HG03575 (cell line): ENCODE data around the gene DGAT2.

Experiments
- ATAC-seq: cut with Tn5 transposase; IDR thresholded peaks from one replicate; pipeline ENCODE4 v1.9.1; 2021; ENCODE audit not compliant: unreplicated experiment, insufficient number of reproducible peaks, low FRiP score; ENCODE audit errors: extremely low read depth

DGAT2 gene

GRCh38 chr11:75792997-75793800 is 24.6 kb downstream of the DGAT2 start:
- ATAC-seq, result no peak

DNA sequence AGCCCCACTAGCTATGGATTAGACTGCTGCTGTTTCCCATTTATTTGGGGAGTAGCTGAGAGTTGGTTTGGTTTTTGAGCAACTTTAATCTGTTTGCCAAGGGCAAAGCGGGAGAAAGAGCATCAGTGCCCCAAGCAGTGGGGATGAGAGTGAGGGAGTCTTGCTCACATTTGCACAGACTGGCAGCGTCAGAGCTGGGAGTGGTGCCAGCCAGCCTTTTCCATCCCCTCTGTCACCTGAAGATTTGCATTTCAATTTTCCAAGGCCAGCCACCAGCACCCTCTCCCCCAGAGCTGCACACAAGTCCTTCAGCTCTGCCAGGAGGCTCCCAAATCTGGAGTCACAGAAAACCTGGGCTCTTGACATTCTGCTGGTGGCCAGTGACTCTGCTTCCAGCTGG is 25.4 kb downstream of the DGAT2 start:
- ATAC-seq, result no peak

DNA sequence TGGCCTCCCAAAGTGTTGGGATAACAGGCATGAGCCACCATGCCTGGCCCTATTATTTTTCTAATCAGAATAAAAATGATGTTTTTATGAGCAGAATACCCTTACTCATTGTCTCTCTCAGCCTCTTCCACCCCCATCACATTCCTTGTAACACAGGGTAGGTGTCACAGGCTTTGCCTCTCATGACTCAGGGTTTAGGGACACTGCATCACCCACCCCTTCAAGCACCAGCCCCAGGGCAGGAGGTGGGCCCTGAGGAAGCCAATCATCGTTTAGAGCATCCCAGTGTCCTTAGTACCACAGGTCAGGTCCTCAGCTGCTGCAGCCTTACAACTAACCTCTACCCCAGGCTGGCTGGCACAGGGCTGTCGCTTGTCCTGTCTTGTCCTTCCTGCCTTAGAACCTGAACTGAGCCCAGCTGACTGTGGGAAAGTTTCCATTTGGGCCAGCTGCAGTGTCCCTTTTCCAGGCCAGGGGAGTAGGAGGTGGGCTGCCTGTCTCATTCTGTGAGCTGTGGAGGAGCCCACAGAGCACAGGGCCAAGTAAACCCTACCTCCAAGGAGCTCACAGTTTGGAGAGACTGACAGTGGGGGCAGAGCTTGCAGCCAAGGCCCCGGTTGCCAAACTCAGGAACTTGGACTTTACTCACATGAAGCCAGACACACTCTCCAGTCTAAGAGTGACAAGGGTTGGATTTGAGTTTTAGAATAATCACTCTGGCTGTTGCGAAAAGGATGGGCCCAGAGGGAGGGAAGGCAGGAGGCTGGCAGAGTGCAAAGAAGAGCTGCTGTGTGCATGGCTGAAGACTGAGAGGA is 26.9 kb downstream of the DGAT2 start:
- ATAC-seq, result no peak

DNA sequence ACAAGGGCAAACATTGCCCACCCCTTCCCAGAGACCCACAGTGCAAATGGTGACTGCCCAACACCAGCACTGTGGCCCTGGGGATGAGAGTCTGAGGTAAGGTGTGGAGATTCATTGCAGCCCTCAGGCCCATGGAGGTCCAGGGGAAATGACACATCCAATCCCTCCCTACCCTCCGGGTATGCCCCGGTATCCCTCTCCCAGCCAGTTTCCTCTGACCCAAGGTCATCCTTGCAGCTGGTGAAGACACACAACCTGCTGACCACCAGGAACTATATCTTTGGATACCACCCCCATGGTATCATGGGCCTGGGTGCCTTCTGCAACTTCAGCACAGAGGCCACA is 27.5 kb downstream of the DGAT2 start:
- ATAC-seq, result no peak

DNA sequence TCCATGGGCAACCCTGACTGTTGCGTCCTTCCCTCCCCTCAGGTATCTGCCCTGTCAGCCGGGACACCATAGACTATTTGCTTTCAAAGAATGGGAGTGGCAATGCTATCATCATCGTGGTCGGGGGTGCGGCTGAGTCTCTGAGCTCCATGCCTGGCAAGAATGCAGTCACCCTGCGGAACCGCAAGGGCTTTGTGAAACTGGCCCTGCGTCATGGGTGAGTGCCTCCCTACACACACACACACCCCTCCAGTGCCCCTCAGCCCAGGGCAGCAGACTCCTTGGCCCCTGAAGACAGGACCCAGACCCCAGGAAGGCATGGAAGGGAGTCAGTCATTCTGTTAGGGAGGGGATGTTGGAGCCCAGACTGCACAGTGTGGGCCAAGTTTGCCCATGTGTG is 28.5 kb downstream of the DGAT2 start:
- ATAC-seq, result no peak

DNA sequence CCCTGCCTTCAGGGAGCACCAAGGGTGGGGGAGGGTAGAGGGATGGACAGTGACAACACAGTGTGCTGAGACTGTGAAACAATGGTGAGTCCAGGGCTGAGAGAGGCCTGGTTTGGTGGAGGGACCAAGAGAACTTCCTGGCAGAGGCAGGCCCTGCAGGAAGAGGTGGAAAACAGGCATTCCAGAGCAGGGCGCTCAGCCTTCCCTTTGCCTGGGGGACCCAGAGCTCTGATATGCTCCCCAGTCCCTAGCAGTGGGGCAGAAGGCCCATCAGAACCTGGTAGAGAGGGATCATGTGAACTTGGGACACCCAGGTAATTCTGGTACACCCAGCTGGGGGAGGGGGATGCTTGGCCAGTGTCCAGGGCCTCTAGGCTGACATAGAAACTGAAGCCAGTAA is 29.2 kb downstream of the DGAT2 start:
- no peak for ATAC-seq

- ATAC-seq, result no peak
Measured at GRCh38 chr11:75800136-75800675, 31.6 kb downstream of the DGAT2 start.

DNA sequence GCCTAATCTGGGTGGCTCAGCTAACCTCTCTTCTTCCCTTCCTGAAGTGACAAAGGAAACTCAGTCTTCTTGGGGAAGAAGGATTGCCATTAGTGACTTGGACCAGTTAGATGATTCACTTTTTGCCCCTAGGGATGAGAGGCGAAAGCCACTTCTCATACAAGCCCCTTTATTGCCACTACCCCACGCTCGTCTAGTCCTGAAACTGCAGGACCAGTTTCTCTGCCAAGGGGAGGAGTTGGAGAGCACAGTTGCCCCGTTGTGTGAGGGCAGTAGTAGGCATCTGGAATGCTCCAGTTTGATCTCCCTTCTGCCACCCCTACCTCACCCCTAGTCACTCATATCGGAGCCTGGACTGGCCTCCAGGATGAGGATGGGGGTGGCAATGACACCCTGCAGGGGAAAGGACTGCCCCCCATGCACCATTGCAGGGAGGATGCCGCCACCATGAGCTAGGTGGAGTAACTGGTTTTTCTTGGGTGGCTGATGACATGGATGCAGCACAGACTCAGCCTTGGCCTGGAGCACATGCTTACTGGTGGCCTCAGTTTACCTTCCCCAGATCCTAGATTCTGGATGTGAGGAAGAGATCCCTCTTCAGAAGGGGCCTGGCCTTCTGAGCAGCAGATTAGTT is 32.3 kb downstream of the DGAT2 start:
- ATAC-seq, result no peak

GRCh38 chr11:75801362-75802020 is 32.9 kb downstream of the DGAT2 start:
- ATAC-seq, result no peak

DNA sequence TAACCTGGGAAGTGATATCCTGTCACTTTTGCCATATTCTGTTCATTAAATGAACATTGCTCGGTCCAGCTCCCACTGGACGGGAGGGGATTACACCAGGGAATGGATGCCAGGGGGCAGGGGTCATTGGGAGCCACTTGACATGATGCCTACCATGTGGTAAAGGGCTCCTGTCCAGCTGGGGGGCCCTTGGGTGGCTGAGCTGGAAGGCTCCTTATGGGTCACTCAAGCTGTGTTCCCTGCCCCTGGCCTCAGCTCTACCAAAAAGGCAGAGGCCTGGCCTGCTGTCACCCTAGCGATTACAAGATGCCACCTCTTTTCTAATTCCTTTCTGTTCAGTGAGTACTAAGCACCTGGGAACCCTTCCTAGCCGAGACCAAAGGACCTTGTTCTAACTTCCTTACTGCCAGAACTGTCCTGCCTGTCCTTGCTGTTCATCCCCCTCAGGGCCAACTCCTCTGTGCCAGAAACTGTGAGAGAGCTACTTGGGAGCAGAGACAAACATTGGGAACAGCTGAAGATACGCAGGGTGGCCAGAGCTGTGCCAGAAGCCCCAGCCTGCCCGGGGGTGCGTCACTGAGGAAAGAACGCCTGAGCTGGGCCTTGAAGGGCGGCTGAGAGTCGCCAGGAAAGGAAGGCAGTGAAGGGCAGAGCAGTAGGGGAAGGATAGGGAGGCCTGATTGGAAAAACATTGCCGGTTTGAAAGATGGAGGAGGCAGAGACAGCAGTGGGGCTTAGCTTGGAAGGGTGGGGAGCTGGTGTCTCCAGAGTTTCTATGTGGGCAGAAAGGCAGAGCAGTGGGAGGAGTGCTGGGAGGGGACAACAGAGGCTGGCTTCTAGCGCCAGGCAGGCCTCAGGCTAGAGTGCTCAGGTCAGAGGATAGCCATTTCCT is 33.7 kb downstream of the DGAT2 start:
- ATAC-seq, result no peak

DNA sequence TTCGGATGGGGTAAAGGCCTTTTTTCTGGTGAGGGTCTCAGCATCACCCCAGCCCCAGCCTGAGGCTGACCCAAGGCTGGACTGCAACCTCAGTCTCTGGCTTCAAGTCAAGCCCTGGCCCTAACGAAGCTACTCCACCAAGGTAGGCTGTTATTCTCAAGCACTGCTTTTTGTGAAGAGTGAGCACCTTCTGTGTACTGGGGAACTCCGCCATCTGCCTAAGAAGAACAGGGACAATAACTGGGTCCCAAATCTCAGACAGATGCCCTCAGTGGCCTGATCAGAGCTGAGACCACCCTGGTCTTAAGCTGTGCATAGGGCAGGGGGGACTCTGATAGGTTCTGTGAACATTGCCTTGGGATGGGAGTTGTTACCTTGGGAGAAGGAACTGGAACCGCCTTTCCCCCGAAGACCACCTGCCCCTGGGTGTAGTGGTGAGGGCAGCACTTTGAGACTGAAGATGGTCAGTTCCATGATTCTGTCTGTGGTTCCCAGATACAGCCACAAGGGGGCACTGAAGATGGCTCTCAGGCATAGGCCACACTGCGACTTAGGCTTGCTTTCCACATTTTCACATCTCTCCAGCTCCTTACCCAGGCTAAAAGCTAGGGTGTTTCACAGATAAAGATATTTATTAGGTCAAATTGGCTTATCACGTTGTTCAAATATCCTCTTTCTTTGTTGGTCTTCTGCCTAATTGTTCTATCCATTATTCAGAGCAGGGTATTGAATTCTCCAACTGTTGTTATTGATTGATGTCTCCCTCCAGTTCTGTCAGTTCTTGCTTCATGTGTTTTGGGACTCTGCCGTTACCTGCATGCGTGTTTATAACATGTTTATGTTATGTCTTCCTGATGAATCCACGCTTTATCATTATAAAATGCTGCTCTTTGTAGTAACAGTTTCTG is 34.6 kb downstream of the DGAT2 start:
- no peak for ATAC-seq

DNA sequence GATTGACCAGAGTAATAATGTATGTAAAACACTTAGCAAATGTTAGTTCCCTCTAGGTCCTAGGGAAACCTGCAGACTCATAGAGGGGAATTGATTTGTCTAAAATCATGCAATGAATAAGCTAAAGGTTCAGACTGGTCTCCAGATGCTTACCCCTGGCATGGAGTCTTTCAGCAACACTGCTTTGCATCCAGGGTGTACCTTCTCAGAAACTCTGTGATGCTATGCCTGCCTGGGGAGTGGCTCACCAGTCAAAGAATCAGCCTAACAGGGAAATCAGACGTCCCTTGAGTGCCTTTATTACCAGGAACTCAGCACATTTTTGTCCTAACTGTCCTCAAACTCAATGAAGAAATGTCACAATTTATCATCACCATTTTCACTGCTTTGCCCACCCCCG is 40.5 kb downstream of the DGAT2 start:
- no peak for ATAC-seq

GRCh38 chr11:75809991-75810390 is 41.4 kb downstream of the DGAT2 start:
- no peak for ATAC-seq

- ATAC-seq, result peak; percentile 29
Measured at GRCh38 chr11:75810637-75811390, 42.2 kb downstream of the DGAT2 start.

DNA sequence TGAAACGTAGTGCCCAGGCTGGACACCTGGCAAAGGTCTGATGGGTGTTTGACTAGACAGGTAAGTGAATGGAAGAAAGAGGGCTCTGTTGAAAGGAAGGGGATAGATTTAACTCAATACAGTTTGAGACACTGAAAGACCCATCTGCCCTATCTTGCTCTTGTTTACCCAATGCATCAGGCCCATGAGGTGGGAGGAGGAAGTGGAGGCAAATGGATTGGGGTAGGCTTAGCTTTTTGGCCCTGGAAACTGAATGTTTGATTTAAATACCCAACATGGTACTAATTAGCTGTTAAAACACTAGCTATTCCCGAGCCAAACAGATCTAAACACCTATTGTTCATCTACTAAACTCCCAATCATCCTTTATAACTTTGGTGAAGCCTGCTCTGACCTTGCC is 42.9 kb downstream of the DGAT2 start:
- ATAC-seq, result no peak

GRCh38 chr11:75812542-75813040 is 44.0 kb downstream of the DGAT2 start:
- ATAC-seq, result no peak

- no peak for ATAC-seq
Measured at GRCh38 chr11:75813124-75813523, 44.5 kb downstream of the DGAT2 start.
